Fibroblast of skin of right biceps (primary cell): ENCODE measurements around the gene ATP6V0A1.
"Not testable (repeated sequence)": the region's sequence is repeated elsewhere in the genome, so short reads cannot be mapped to it uniquely, and the experiment has no call there.

Experiments
- DNase-seq: peaks from one replicate; pipeline ENCODE4 v3.0.0-alpha.2; 2013

ATP6V0A1 gene

GRCh38 chr17:42521036-42521435 lies 62.4 kb downstream of the ATP6V0A1 start:
- DNase-seq = peak; percentile 38

GRCh38 chr17:42521666-42522262 lies 63.1 kb downstream of the ATP6V0A1 start:
- no peak for DNase-seq

- no peak for DNase-seq
These were observed 63.6 kb downstream of the ATP6V0A1 start for GRCh38 chr17:42522263-42522790.

- DNase-seq = no peak
These were observed 64.2 kb downstream of the ATP6V0A1 start for GRCh38 chr17:42522798-42523278.

GRCh38 chr17:42525221-42525620 lies 66.5 kb downstream of the ATP6V0A1 start:
- peak; percentile 93 for DNase-seq

GRCh38 chr17:42526031-42526444 lies 67.4 kb downstream of the ATP6V0A1 start:
- DNase-seq = peak; percentile 84

GRCh38 chr17:42527932-42528331 lies 69.3 kb downstream of the ATP6V0A1 start:
- no peak for DNase-seq

- no peak for DNase-seq
These were observed 70.4 kb downstream of the ATP6V0A1 start for GRCh38 chr17:42529061-42529460.

GRCh38 chr17:42530952-42531454 lies 72.3 kb downstream of the ATP6V0A1 start:
- no peak for DNase-seq

- peak; percentile 60 for DNase-seq
These were observed 73.0 kb downstream of the ATP6V0A1 start for GRCh38 chr17:42531455-42532354.

- no peak for DNase-seq
These were observed 76.7 kb downstream of the ATP6V0A1 start for GRCh38 chr17:42535155-42536047.

- DNase-seq = peak; percentile 89
These were observed 77.3 kb downstream of the ATP6V0A1 start, which contains the start of gene NAGLU for GRCh38 chr17:42536048-42536371. Gene NAGLU (plus strand): TSS chr17:42536241. CDS start chr17:42536273, 32 bp downstream.

GRCh38 chr17:42536372-42537155 lies 77.9 kb downstream of the ATP6V0A1 start:
- DNase-seq = peak; percentile 78

GRCh38 chr17:42537156-42537805 lies 78.6 kb downstream of the ATP6V0A1 start:
- DNase-seq = no peak

- no peak for DNase-seq
These were observed 79.3 kb downstream of the ATP6V0A1 start for GRCh38 chr17:42537826-42538451.

GRCh38 chr17:42538482-42538881 lies 79.8 kb downstream of the ATP6V0A1 start:
- DNase-seq = no peak

- DNase-seq = not testable (repeated sequence)
These were observed 81.9 kb downstream of the ATP6V0A1 start for GRCh38 chr17:42540558-42540957.

GRCh38 chr17:42541041-42541833 lies 82.6 kb downstream of the ATP6V0A1 start:
- DNase-seq = no peak

- no peak for DNase-seq
These were observed 84.8 kb downstream of the ATP6V0A1 start for GRCh38 chr17:42543190-42544079.
